ENCODE data around the gene EFCAB3.
"Not testable (repeated sequence)": the region's sequence is repeated elsewhere in the genome, so short reads cannot be mapped to it uniquely, and the experiment has no call there.

Gene EFCAB3

GRCh38 chr17:62380253-62380652 lies at the start of gene EFCAB3:
EFCAB3 (plus strand) TSS chr17:62380553; CDS start chr17:62382980, 2,427 bp downstream.
- DNase-seq = no peak

GRCh38 chr17:62336527-62336926 lies 43.8 kb upstream of the EFCAB3 start:
- DNase-seq = no peak

GRCh38 chr17:62343764-62344270 lies 36.5 kb upstream of the EFCAB3 start:
- no peak for DNase-seq

GRCh38 chr17:62351176-62351575 lies 29.2 kb upstream of the EFCAB3 start:
- no peak for DNase-seq

GRCh38 chr17:62366191-62366590 lies 14.2 kb upstream of the EFCAB3 start:
- DNase-seq = no peak

- no peak for DNase-seq
Measured at GRCh38 chr17:62381561-62381960, 1.2 kb downstream of the EFCAB3 start.

GRCh38 chr17:62388856-62389255 lies 8.5 kb downstream of the EFCAB3 start:
- no peak for DNase-seq

- DNase-seq = no peak
Measured at GRCh38 chr17:62392908-62393307, 12.6 kb downstream of the EFCAB3 start.

GRCh38 chr17:62398891-62399290 lies 18.5 kb downstream of the EFCAB3 start:
- DNase-seq = no peak

GRCh38 chr17:62405451-62405850 lies 25.1 kb downstream of the EFCAB3 start:
- no peak for DNase-seq

- not testable (repeated sequence) for DNase-seq
Measured at GRCh38 chr17:62413090-62413489, 32.7 kb downstream of the EFCAB3 start.

GRCh38 chr17:62423647-62424461 lies 43.5 kb downstream of the EFCAB3 start, which contains the start of gene METTL2A:
METTL2A (plus strand) TSS chr17:62423897; CDS start chr17:62423903, 6 bp downstream.
- DNase-seq = peak; percentile 70

- not testable (repeated sequence) for DNase-seq
Measured at GRCh38 chr17:62426214-62426613, 45.9 kb downstream of the EFCAB3 start.

GRCh38 chr17:62435251-62435650 lies 54.9 kb downstream of the EFCAB3 start:
- not testable (repeated sequence) for DNase-seq

- not testable (repeated sequence) for DNase-seq
Measured at GRCh38 chr17:62441181-62441580, 60.8 kb downstream of the EFCAB3 start.

- no peak for DNase-seq
Measured at GRCh38 chr17:62444063-62444462, 63.7 kb downstream of the EFCAB3 start.

GRCh38 chr17:62445791-62446190 lies 65.4 kb downstream of the EFCAB3 start:
- not testable (repeated sequence) for DNase-seq

- DNase-seq = not testable (repeated sequence)
Measured at GRCh38 chr17:62452195-62452594, 71.8 kb downstream of the EFCAB3 start.

- not testable (repeated sequence) for DNase-seq
Measured at GRCh38 chr17:62453041-62453440, 72.7 kb downstream of the EFCAB3 start.

GRCh38 chr17:62453656-62454055 lies 73.3 kb downstream of the EFCAB3 start:
- not testable (repeated sequence) for DNase-seq

GRCh38 chr17:62454111-62454510 lies 73.8 kb downstream of the EFCAB3 start:
- not testable (repeated sequence) for DNase-seq

GRCh38 chr17:62456016-62456415 lies 75.7 kb downstream of the EFCAB3 start:
- no peak for DNase-seq

GRCh38 chr17:62458483-62458882 lies 78.1 kb downstream of the EFCAB3 start:
- not testable (repeated sequence) for DNase-seq

- not testable (repeated sequence) for DNase-seq
Measured at GRCh38 chr17:62464422-62464821, 84.1 kb downstream of the EFCAB3 start.

Data from DMS79 treated with DMSO at 0.1 percent for 48 hours (cell line).